Activated CD8-positive, alpha-beta T cell treated with anti-CD3 and anti-CD28 coated beads for 36 hours (primary cell): ENCODE data around the gene PRR15L. TPM values are rescaled to one million over a fixed set of nuclear protein-coding genes. Genes with fewer than 3 reads are reported as not detected.

Source experiments
- ATAC-seq: fragments of 200-7000 bp; cut with Tn5 transposase; one replicate; pipeline ENCODE4 v1.10.0; 2021; ENCODE audit warnings: mild to moderate bottlenecking, moderate library complexity
- CTCF ChIA-PET: fragments of 350-600 bp; sonication (Branson Sonifier 250); formaldehyde crosslinking; loops from one replicate; lab custom pipeline; 2021; ENCODE audit warnings: antibody characterized with exemption; lab: Charles Lee
- POLR2A ChIA-PET: fragments of 350-600 bp; sonication (Branson Sonifier 250); formaldehyde crosslinking; loops from one replicate; lab custom pipeline; 2021; ENCODE audit warnings: antibody characterized with exemption; lab: Charles Lee
- DNase-seq: peaks from one replicate; pipeline ENCODE4 v3.0.0-alpha.2; 2020
- H3K27ac Mint-ChIP-seq: one replicate; pipeline ENCODE4 v1.8.0; 2021; ENCODE audit warnings: mild to moderate bottlenecking, mixed read lengths
- H3K27me3 Mint-ChIP-seq: one replicate; pipeline ENCODE4 v1.8.0; 2021; ENCODE audit warnings: mixed read lengths
- H3K36me3 Mint-ChIP-seq: one replicate; pipeline ENCODE4 v1.8.0; 2021; ENCODE audit warnings: low read depth, mixed read lengths
- H3K4me1 Mint-ChIP-seq: one replicate; pipeline ENCODE4 v1.8.0; 2021; ENCODE audit warnings: low read depth, mixed read lengths
- H3K4me3 Mint-ChIP-seq: one replicate; pipeline ENCODE4 v1.8.0; 2021; ENCODE audit warnings: mild to moderate bottlenecking, moderate library complexity, mixed read lengths
- H3K9me3 Mint-ChIP-seq: one replicate; pipeline ENCODE4 v1.8.0; 2021; ENCODE audit warnings: mixed read lengths
- CTCF ChIP-seq: fragments of 200-600 bp; IDR thresholded peaks from one replicate; pipeline ENCODE4 v1.8.0; 2022; ENCODE audit warnings: antibody characterized with exemption, mild to moderate bottlenecking
- intact Hi-C: fragments of 100-400 bp; cut with micrococcal nuclease; formaldehyde crosslinking; loops from one replicate; pipeline ENCODE4 v1.10.0; 2022
- total RNA-seq, 2 experiments: library from RNA; stranded (reverse); gene quantifications; one replicate each; pipeline ENCODE4 v1.2.3, GENCODE V29; 2021

Gene PRR15L
- total RNA-seq, 2 experiments from 2014 or later = not detected

- no peak for TF ChIP-seq CTCF
- H3K9me3 Mint-ChIP-seq = no peaks in the 10 kb centered on the region
- intact Hi-C loops = no loop called here
- ATAC-seq (no peak), DNase-seq (no peak)
- H3K4me3 Mint-ChIP-seq = no peak overlapping the region
- ChIA-PET CTCF (interaction anchor here (1.1 to 4.3 kb wide), 5 partner anchors 10 to 18 kb away, joined by 3 to 43 read pairs (median 9); partner anchors contain the start of gene CDK5RAP3), POLR2A (interaction anchor here (1.1 to 2.3 kb wide), 4 partner anchors 10 to 64 kb away, joined by 3 to 7 read pairs (median 6); partner anchors contain the start of genes CDK5RAP3 and PNPO)
- no peaks in the 10 kb centered on the region for H3K27me3 Mint-ChIP-seq
- no peak overlapping the region for H3K27ac Mint-ChIP-seq
- H3K36me3 Mint-ChIP-seq = no peaks in the 10 kb centered on the region
- H3K4me1 Mint-ChIP-seq = no peaks in the 10 kb centered on the region
These were observed 2.4 kb upstream of the PRR15L start for GRCh38 chr17:47959825-47960655.

GRCh38 chr17:47956791-47957590 lies 692 bp downstream of the PRR15L start:
- DNase-seq = no peak
- Mint-ChIP-seq H3K27ac (no peak overlapping the region), H3K4me3 (no peak overlapping the region), H3K4me1 (no peaks in the 10 kb centered on the region), H3K9me3 (no peaks in the 10 kb centered on the region), H3K36me3 (peaks cover 3% of the 10 kb centered on the region), H3K27me3 (no peaks in the 10 kb centered on the region)
- no peak for ATAC-seq
- intact Hi-C loops = no loop called here
- no peak for TF ChIP-seq CTCF
- CTCF ChIA-PET = interaction anchor here (0.9 to 4.3 kb wide), 5 partner anchors 8 to 22 kb away, joined by 3 to 34 read pairs (median 17); partner anchors contain the start of gene CDK5RAP3
- POLR2A ChIA-PET = interaction anchor here (1.0 to 1.7 kb wide), 3 partner anchors 10 to 61 kb away, joined by 3 to 6 read pairs (median 3); partner anchors contain the start of gene CDK5RAP3

GRCh38 chr17:47955497-47956461 lies 1.9 kb downstream of the PRR15L start:
- no peaks in the 10 kb centered on the region for H3K27me3 Mint-ChIP-seq

More at GRCh38 chr17:47955497-47956461, 1.9 kb downstream of the PRR15L start:
- Mint-ChIP-seq H3K4me1 (peaks cover 2% of the 10 kb centered on the region), H3K27ac (no peak overlapping the region), H3K36me3 (peaks cover 5% of the 10 kb centered on the region), H3K9me3 (no peaks in the 10 kb centered on the region), H3K4me3 (no peak overlapping the region)
- no peak for TF ChIP-seq CTCF
- POLR2A ChIA-PET = interaction anchor here (0.9 to 1.7 kb wide), 3 partner anchors 9 to 60 kb away, joined by 3 to 5 read pairs (median 3); no protein-coding TSS in a partner anchor
- CTCF ChIA-PET = interaction anchor here (2.5 to 4.3 kb wide), 4 partner anchors 7 to 66 kb away, joined by 5 to 34 read pairs (median 18); partner anchors contain the start of gene CDK5RAP3
- intact Hi-C loops = no loop called here
- ATAC-seq (no peak), DNase-seq (no peak)
